HepG2 (cell line): Measurements from ENCODE around the gene CFI. TPM values are rescaled to one million over a fixed set of nuclear protein-coding genes. Genes with fewer than 3 reads are reported as not detected.

Experiments
- BATF2 ChIP-seq: sonication (generic); formaldehyde crosslinking; IDR thresholded peaks from 2 replicates; pipeline ENCODE4 v1.8.0; 2022; ENCODE audit warnings: mild to moderate bottlenecking, missing genetic modification reagents, moderate library complexity
- BRD4 ChIP-seq: sonication (generic); formaldehyde crosslinking; IDR thresholded peaks from 2 replicates; pipeline ENCODE4 v1.4.0; 2020; ENCODE audit warnings: missing genetic modification reagents
- CC2D1A ChIP-seq: sonication (generic); formaldehyde crosslinking; IDR thresholded peaks from 2 replicates; pipeline ENCODE4 v1.8.1; 2023; ENCODE audit warnings: mild to moderate bottlenecking, missing genetic modification reagents
- CCDC6 ChIP-seq: sonication (generic); formaldehyde crosslinking; IDR thresholded peaks from 2 replicates; pipeline ENCODE4 v1.8.1; 2022; ENCODE audit warnings: mild to moderate bottlenecking, missing genetic modification reagents, moderate library complexity
- EEA1 ChIP-seq: sonication (generic); formaldehyde crosslinking; IDR thresholded peaks from 2 replicates; pipeline ENCODE4 v1.5.1; 2020; ENCODE audit warnings: mild to moderate bottlenecking, missing genetic modification reagents, borderline replicate concordance
- HOXA3 ChIP-seq: sonication (generic); formaldehyde crosslinking; IDR thresholded peaks from 2 replicates; pipeline ENCODE4 v1.5.0; 2020; ENCODE audit warnings: missing genetic modification reagents
- KDM2A ChIP-seq: sonication (generic); formaldehyde crosslinking; IDR thresholded peaks from 2 replicates; pipeline ENCODE4 v1.4.0; 2020; ENCODE audit warnings: low read depth, missing genetic modification reagents, borderline replicate concordance
- MAZ ChIP-seq, 2 experiments: sonication (generic) in 1 of 2; formaldehyde crosslinking in 1 of 2; IDR thresholded peaks; 2 replicates each; pipeline versions ENCODE4 v1.5.0 to v1.6.1; 2012 to 2020; ENCODE audit warnings: low read depth in 2 of 2, mild to moderate bottlenecking in 2 of 2, borderline replicate concordance in 1 of 2, improper control_type of control experiment in 1 of 2, low read length in 1 of 2, missing genetic modification reagents in 1 of 2, moderate library complexity in 1 of 2
- NFYB ChIP-seq: sonication (generic); formaldehyde crosslinking; IDR thresholded peaks from 2 replicates; pipeline ENCODE4 v1.4.0; 2020; ENCODE audit warnings: missing genetic modification reagents
- POLR2AphosphoS2 ChIP-seq: IDR thresholded peaks from 2 replicates; pipeline ENCODE4 v1.6.1; 2011; ENCODE audit warnings: low read depth, low read length, improper control_type of control experiment
- RNF2 ChIP-seq: fragments of 450-650 bp; conservative IDR thresholded peaks from 2 replicates; pipeline ENCODE4 v1.6.1; 2016; ENCODE audit warnings: low read depth
- SIX4 ChIP-seq: sonication (generic); formaldehyde crosslinking; IDR thresholded peaks from 2 replicates; pipeline ENCODE4 v1.4.0; 2020; ENCODE audit warnings: missing genetic modification reagents
- ZBTB3 ChIP-seq: sonication (generic); formaldehyde crosslinking; IDR thresholded peaks from 2 replicates; pipeline ENCODE4 v1.4.0; 2020; ENCODE audit warnings: low read depth, mild to moderate bottlenecking, moderate library complexity, missing genetic modification reagents, borderline replicate concordance
- ZHX1 ChIP-seq: sonication (generic); formaldehyde crosslinking; IDR thresholded peaks from 2 replicates; pipeline ENCODE4 v1.8.1; 2022; ENCODE audit warnings: low read depth, mild to moderate bottlenecking, missing genetic modification reagents
- ZNF274 ChIP-seq: sonication (generic); formaldehyde crosslinking; IDR thresholded peaks from 2 replicates; pipeline ENCODE4 v1.5.1; 2020; ENCODE audit warnings: mild to moderate bottlenecking, missing genetic modification reagents
- ZNF430 ChIP-seq: sonication (generic); formaldehyde crosslinking; IDR thresholded peaks from 2 replicates; pipeline ENCODE4 v1.9.0; 2021; ENCODE audit warnings: mild to moderate bottlenecking, missing genetic modification reagents
- ZNF468 ChIP-seq: sonication (generic); formaldehyde crosslinking; IDR thresholded peaks from 2 replicates; pipeline ENCODE4 v1.8.0; 2022; ENCODE audit warnings: mild to moderate bottlenecking, moderate library complexity, missing genetic modification reagents
- ZNF563 ChIP-seq: sonication (generic); formaldehyde crosslinking; IDR thresholded peaks from 2 replicates; pipeline ENCODE4 v1.8.0; 2022; ENCODE audit warnings: mild to moderate bottlenecking, moderate library complexity, missing genetic modification reagents
- ZNF598 ChIP-seq: sonication (generic); formaldehyde crosslinking; IDR thresholded peaks from 2 replicates; pipeline ENCODE4 v1.5.1; 2020; ENCODE audit warnings: mild to moderate bottlenecking, missing genetic modification reagents, borderline replicate concordance
- ZNF7 ChIP-seq: IDR thresholded peaks from 2 replicates; pipeline ENCODE4 v1.6.1; 2016; ENCODE audit warnings: missing biosample characterization, missing genetic modification reagents
- ZNF766 ChIP-seq: sonication (generic); formaldehyde crosslinking; IDR thresholded peaks from 2 replicates; pipeline ENCODE4 v1.5.0; 2020; ENCODE audit warnings: missing genetic modification reagents, borderline replicate concordance
- ZNF788 ChIP-seq: sonication (generic); formaldehyde crosslinking; IDR thresholded peaks from 2 replicates; pipeline ENCODE4 v1.5.0; 2020; ENCODE audit warnings: mild to moderate bottlenecking, missing genetic modification reagents, borderline replicate concordance
- polyA plus RNA-seq, 8 experiments: library from polyadenylated mRNA; depleted of rRNA in 3 of 8; stranded (reverse) in 7 of 8; unstranded in 1 of 8; fragments of >200 nt; fragmentation: Illumina TruSeq in 4 of 8; extraction: Trizol in 4 of 8; gene quantifications; 2 replicates each; pipeline versions ENCODE4 v1.2.1 to v1.2.3, GENCODE V29; 2011 to 2016; ENCODE audit warnings: low read depth in 4 of 8, missing spikeins in 1 of 8, mixed read lengths in 1 of 8; ENCODE audit not compliant: insufficient read depth in 1 of 8
- total RNA-seq, 5 experiments: library from RNA; depleted of rRNA; stranded (reverse); fragments of >200 nt; fragmentation: Illumina TruSeq; extraction: Trizol; gene quantifications; 2 replicates each; pipeline ENCODE4 v1.2.3, GENCODE V29; 2016; ENCODE audit warnings: low read depth in 1 of 5
- TF ChIP-seq, protein P1 (sequence below): sonication (generic); formaldehyde crosslinking; IDR thresholded peaks from 2 replicates; pipeline ENCODE4 v1.8.1; 2023; ENCODE audit warnings: mild to moderate bottlenecking, missing genetic modification reagents, borderline replicate concordance
- TF ChIP-seq, protein P2 (sequence below): sonication (generic); formaldehyde crosslinking; IDR thresholded peaks from 2 replicates; pipeline ENCODE4 v1.4.0; 2020; ENCODE audit warnings: missing genetic modification reagents

CFI gene
- total and polyA plus RNA-seq, 2 of the 13 experiments (the other 11 are each of a cell fraction or from before 2014, with no cell fraction given): 284 to 337 TPM

- TF ChIP-seq RNF2 (peak; percentile 50; the same call in 1 of the 2 replicates), POLR2AphosphoS2 (no peak), ZHX1 (0 out of 2 replicates have a peak, but pooled peaks have one; percentile 62), MAZ (IDR thresholded peaks at IDR 0.05; ENCODE audit: borderline replicate concordance, low read depth, low read length) (no peak), MAZ (CRISPR knock-in tag; IDR thresholded peaks at IDR 0.05; ENCODE audit: low read depth) (peak; percentile 68), SIX4 (CRISPR knock-in tag) (no peak), EEA1 (peak; percentile 41; the same call in 1 of the 2 replicates), ZNF7 (no peak), CCDC6 (peak; percentile 79), CC2D1A (CRISPR knock-in tag) (no peak), ZNF766 (CRISPR knock-in tag) (no peak), ZNF274 (CRISPR knock-in tag) (0 out of 2 replicates have a peak, but pooled peaks have one; percentile 25), NFYB (CRISPR knock-in tag) (no peak), BATF2 (no peak; the same call in 1 of the 2 replicates), KDM2A (CRISPR knock-in tag) (peak; percentile 99), BRD4 (CRISPR knock-in tag) (0 out of 2 replicates have a peak, but pooled peaks have one; percentile 33), ZNF468 (CRISPR knock-in tag) (0 out of 2 replicates have a peak, but pooled peaks have one; percentile 67), ZNF788 (CRISPR knock-in tag) (peak; percentile 74; the same call in 1 of the 2 replicates), ZNF598 (CRISPR knock-in tag) (peak; percentile 58; the same call in 1 of the 2 replicates), ZNF563 (CRISPR knock-in tag) (peak; percentile 52; the same call in 1 of the 2 replicates), ZNF430 (CRISPR knock-in tag) (peak; percentile 85), ZBTB3 (no peak), HOXA3 (CRISPR knock-in tag) (peak; percentile 34; the same call in 1 of the 2 replicates)
- TF ChIP-seq, protein P1, sequence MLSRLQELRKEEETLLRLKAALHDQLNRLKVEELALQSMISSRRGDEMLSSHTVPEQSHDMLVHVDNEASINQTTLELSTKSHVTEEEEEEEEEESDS (CRISPR knock-in tag): no peak
- TF ChIP-seq, protein P2, sequence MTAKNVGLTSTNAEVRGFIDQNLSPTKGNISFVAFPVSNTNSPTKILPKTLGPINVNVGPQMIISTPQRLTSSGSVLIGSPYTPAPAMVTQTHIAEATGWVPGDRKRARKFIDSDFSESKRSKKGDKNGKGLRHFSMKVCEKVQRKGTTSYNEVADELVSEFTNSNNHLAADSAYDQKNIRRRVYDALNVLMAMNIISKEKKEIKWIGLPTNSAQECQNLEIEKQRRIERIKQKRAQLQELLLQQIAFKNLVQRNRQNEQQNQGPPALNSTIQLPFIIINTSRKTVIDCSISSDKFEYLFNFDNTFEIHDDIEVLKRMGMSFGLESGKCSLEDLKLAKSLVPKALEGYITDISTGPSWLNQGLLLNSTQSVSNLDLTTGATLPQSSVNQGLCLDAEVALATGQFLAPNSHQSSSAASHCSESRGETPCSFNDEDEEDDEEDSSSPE: peak; percentile 36; the same call in 1 of the 2 replicates
These were observed 71.8 kb downstream of the CFI start, which contains the start of gene PLA2G12A (continued) for GRCh38 chr4:109729718-109730618.
